DND-41 (cell line): ENCODE data around the gene ZG16B.

ENCODE experiments used
- CTCF ChIP-seq: IDR thresholded peaks from 2 replicates; pipeline ENCODE4 v1.5.1; 2012; ENCODE audit warnings: borderline replicate concordance, low read length, moderate library complexity, mild to moderate bottlenecking; ENCODE audit not compliant: poor library complexity, severe bottlenecking; ENCODE audit errors: extremely low read depth
- EZH2 ChIP-seq: IDR thresholded peaks from 3 replicates; pipeline ENCODE4 v1.6.1; 2012; ENCODE audit warnings: borderline replicate concordance, low read depth, mild to moderate bottlenecking, moderate library complexity, low read length, inconsistent platforms; ENCODE audit not compliant: severe bottlenecking

- TF ChIP-seq CTCF (no peak), EZH2 (no peak)
Observed at GRCh38 chr16:2856686-2857450, 26.8 kb downstream of the ZG16B start.
